Gastrocnemius medialis (tissue), 4 donors: ENCODE results near the gene DMAC2. TPM values are rescaled to one million over a fixed set of nuclear protein-coding genes. Genes with fewer than 3 reads are reported as not detected.

Source experiments
- ATAC-seq, 2 donors: fragments of 150-250 bp; one replicate each; pipeline ENCODE4 v1.9.1; 2016
- DNase-seq, 2 donors: peaks; one replicate each; pipeline ENCODE4 v3.0.0-alpha.2; 2019
- H3K27ac ChIP-seq, 4 donors: fragments of 200-600 bp; sonication (generic); 1 replicate in 1 of 4; 2 replicates in 3 of 4; pipeline ENCODE4 v1.5.1; 2016 to 2018; ENCODE audit warnings: mild to moderate bottlenecking in 2 of 4, moderate library complexity in 1 of 4
- H3K27me3 ChIP-seq, 3 donors: fragments of 200-600 bp; sonication (generic) in 2 of 3; 1 replicate in 1 of 3; 2 replicates in 2 of 3; pipeline versions ENCODE4 v1.5.1 to v1.6.0; 2016 to 2019; ENCODE audit warnings: mild to moderate bottlenecking in 1 of 3, moderate library complexity in 1 of 3
- H3K36me3 ChIP-seq, 2 donors: fragments of 200-600 bp; sonication (generic) in 1 of 2; one replicate each; pipeline ENCODE4 v1.5.1; 2017 to 2018
- H3K4me1 ChIP-seq, 2 donors: fragments of 200-600 bp; sonication (generic) in 1 of 2; one replicate each; pipeline ENCODE4 v1.5.1; 2016 to 2017; ENCODE audit warnings: mild to moderate bottlenecking in 2 of 2
- H3K4me3 ChIP-seq, 4 donors: fragments of 200-600 bp; sonication (generic) in 3 of 4; 1 replicate in 1 of 4; 2 replicates in 3 of 4; pipeline ENCODE4 v1.5.1; 2016 to 2019; ENCODE audit warnings: mild to moderate bottlenecking in 2 of 4
- H3K9me3 ChIP-seq, 3 donors: fragments of 200-600 bp; sonication (generic) in 2 of 3; 1 replicate in 1 of 3; 2 replicates in 2 of 3; pipeline ENCODE4 v1.5.1; 2016 to 2019
- CTCF ChIP-seq, 5 experiments: fragments of 450-650 bp in 3 of 5; fragments of 200-600 bp in 2 of 5; sonication (generic) in 2 of 5; IDR thresholded peaks in 4 of 5; conservative IDR thresholded peaks in 1 of 5; 1 replicate in 4 of 5; 2 replicates in 1 of 5; pipeline ENCODE4 v1.5.1; 2016 to 2019; ENCODE audit warnings: antibody characterized with exemption in 5 of 5, mild to moderate bottlenecking in 3 of 5, moderate library complexity in 3 of 5
- POLR2A ChIP-seq, 2 donors: fragments of 450-650 bp; IDR thresholded peaks; one replicate each; pipeline ENCODE4 v1.6.1; 2017; ENCODE audit warnings: antibody characterized with exemption in 2 of 2, mild to moderate bottlenecking in 2 of 2, moderate library complexity in 2 of 2
- in situ Hi-C, 4 donors: fragments of 200-750 bp; cut with MboI; loops; one replicate each; pipeline versions ENCODE4 v1.15.0 to v1.8.0; 2017; ENCODE audit warnings: low sequenced_read_pairs in 4 of 4
- intact Hi-C: fragments of 100-400 bp; cut with DNase I; formaldehyde crosslinking; loops from one replicate; pipeline ENCODE4 v1.15.1; 2023; ENCODE audit warnings: low total_unique reads
- total RNA-seq, 4 donors: library from RNA; depleted of rRNA; stranded (reverse); fragments of >200 nt; gene quantifications; one replicate each; pipeline versions ENCODE4 v1.1.0 to v1.2.3, GENCODE V29; 2016

DMAC2 gene
- total RNA-seq, 4 donors from 2014 or later: 41.0 to 61.0 (median 49.8) TPM

GRCh38 chr19:41407271-41407670, 32.4 kb downstream of the DMAC2 start:
- Histone ChIP-seq H3K27ac (peak overlapping the region in 2 of 4 donors; percentile 28 to 35), H3K27me3 (no peaks in the 10 kb centered on the region), H3K36me3 (peaks cover 0 to 10% of the 10 kb centered on the region in 2 donors), H3K4me1 (peaks cover 47 to 62% of the 10 kb centered on the region in 2 donors), H3K4me3 (no peak overlapping the region), H3K9me3 (no peaks in the 10 kb centered on the region)
- no peak for DNase-seq
- ATAC-seq: peak in 1 of 2 donors; percentile 7
- in situ Hi-C loops: no loop called here
- intact Hi-C loops: no loop called here
- TF ChIP-seq CTCF (IDR thresholded peaks at IDR 0.05 in 4 of 5, conservative IDR thresholded peaks at IDR 0.05 in 1 of 5) (no peak), POLR2A (IDR thresholded peaks at IDR 0.05) (no peak)

- no peak for TF ChIP-seq CTCF (IDR thresholded peaks at IDR 0.05 in 4 of 5, conservative IDR thresholded peaks at IDR 0.05 in 1 of 5)
- TF ChIP-seq POLR2A (IDR thresholded peaks at IDR 0.05): no peak
- Histone ChIP-seq H3K27ac (peak overlapping the region in 2 of 4 donors; percentile 35 to 46), H3K36me3 (peaks cover 0 to 4% of the 10 kb centered on the region in 2 donors), H3K4me1 (peaks cover 33 to 48% of the 10 kb centered on the region in 2 donors), H3K9me3 (no peaks in the 10 kb centered on the region), H3K27me3 (no peaks in the 10 kb centered on the region), H3K4me3 (no peak overlapping the region)
- no peak for DNase-seq
- intact Hi-C loops: no loop called here
- ATAC-seq: no peak
- in situ Hi-C loops: no loop called here
Measured at GRCh38 chr19:41405776-41406175, 33.9 kb downstream of the DMAC2 start.

GRCh38 chr19:41403181-41403970, 36.3 kb downstream of the DMAC2 start:
- Histone ChIP-seq H3K4me3 (no peak overlapping the region), H3K27ac (peak overlapping the region; percentile 11 to 39 (median 20)), H3K27me3 (no peaks in the 10 kb centered on the region), H3K4me1 (peaks cover 25 to 37% of the 10 kb centered on the region in 2 donors), H3K9me3 (no peaks in the 10 kb centered on the region), H3K36me3 (no peaks in the 10 kb centered on the region)
- intact Hi-C loops (no loop called here), in situ Hi-C loops (no loop called here)
- no peak for DNase-seq
- no peak for TF ChIP-seq POLR2A (IDR thresholded peaks at IDR 0.05)
- no peak for TF ChIP-seq CTCF (IDR thresholded peaks at IDR 0.05 in 4 of 5, conservative IDR thresholded peaks at IDR 0.05 in 1 of 5)
- ATAC-seq: no peak

GRCh38 chr19:41402010-41402409, 37.7 kb downstream of the DMAC2 start:
- Histone ChIP-seq H3K4me1 (peaks cover 27% of the 10 kb centered on the region in 2 donors), H3K9me3 (no peaks in the 10 kb centered on the region), H3K4me3 (no peak overlapping the region), H3K27ac (peak overlapping the region in 2 of 4 donors; percentile 3 to 49), H3K36me3 (no peaks in the 10 kb centered on the region), H3K27me3 (no peaks in the 10 kb centered on the region)
- in situ Hi-C loops (no loop called here), intact Hi-C loops (no loop called here)
- TF ChIP-seq POLR2A (IDR thresholded peaks at IDR 0.05) (no peak), CTCF (IDR thresholded peaks at IDR 0.05 in 4 of 5, conservative IDR thresholded peaks at IDR 0.05 in 1 of 5) (no peak)
- ATAC-seq: no peak
- no peak for DNase-seq
